Fibroblast of peridontal ligament (primary cell): ENCODE measurements around the gene FOXD2.
"Not testable (repeated sequence)": the region's sequence is repeated elsewhere in the genome, so short reads cannot be mapped to it uniquely, and the experiment has no call there.

Experiments used
- DNase-seq: peaks from one replicate; pipeline ENCODE4 v3.0.0-alpha.2; 2010; ENCODE audit errors: extremely low read depth

FOXD2 gene

GRCh38 chr1:47439819-47440598 is 2.2 kb downstream of the FOXD2 start:
- peak; percentile 45 for DNase-seq

GRCh38 chr1:47440599-47441081 is 2.8 kb downstream of the FOXD2 start:
- DNase-seq = peak; percentile 79

GRCh38 chr1:47441450-47442106 is 3.7 kb downstream of the FOXD2 start:
- peak; percentile 55 for DNase-seq

- peak; percentile 39 for DNase-seq
These were observed 4.4 kb downstream of the FOXD2 start for GRCh38 chr1:47442202-47442601.

GRCh38 chr1:47442842-47443529 is 5.1 kb downstream of the FOXD2 start:
- DNase-seq = no peak

GRCh38 chr1:47443530-47444296 is 5.9 kb downstream of the FOXD2 start:
- peak; percentile 30 for DNase-seq

- DNase-seq = no peak
These were observed 6.4 kb downstream of the FOXD2 start for GRCh38 chr1:47444297-47444561.

- DNase-seq = peak; percentile 58
These were observed 7.0 kb downstream of the FOXD2 start for GRCh38 chr1:47444562-47445465.

- no peak for DNase-seq
These were observed 8.1 kb downstream of the FOXD2 start for GRCh38 chr1:47445823-47446550.

- DNase-seq = no peak
These were observed 10.8 kb downstream of the FOXD2 start for GRCh38 chr1:47448462-47449222.

GRCh38 chr1:47449822-47450552 is 12.1 kb downstream of the FOXD2 start:
- DNase-seq = no peak

- no peak for DNase-seq
These were observed 12.8 kb downstream of the FOXD2 start for GRCh38 chr1:47450606-47451005.

- no peak for DNase-seq
These were observed 14.6 kb downstream of the FOXD2 start for GRCh38 chr1:47452426-47452825.

- not testable (repeated sequence) for DNase-seq
These were observed 16.1 kb downstream of the FOXD2 start for GRCh38 chr1:47453910-47454309.

GRCh38 chr1:47456250-47456649 is 18.4 kb downstream of the FOXD2 start:
- DNase-seq = no peak

GRCh38 chr1:47457547-47457946 is 19.7 kb downstream of the FOXD2 start:
- not testable (repeated sequence) for DNase-seq

GRCh38 chr1:47459253-47459788 is 21.5 kb downstream of the FOXD2 start:
- DNase-seq = no peak

GRCh38 chr1:47460040-47460439 is 22.2 kb downstream of the FOXD2 start:
- DNase-seq = no peak

GRCh38 chr1:47460456-47460855 is 22.6 kb downstream of the FOXD2 start:
- no peak for DNase-seq
